Peyer's patch (tissue), 4 donors: ENCODE results near the gene IL1RN. TPM values are rescaled to one million over a fixed set of nuclear protein-coding genes. Genes with fewer than 3 reads are reported as not detected.

Experiments used
- DNase-seq, 3 donors: peaks; one replicate each; pipeline ENCODE4 v3.0.0-alpha.2; 2017 to 2019
- H3K27ac ChIP-seq, 4 donors: fragments of 200-600 bp; sonication (generic); one replicate each; pipeline ENCODE4 v1.5.1; 2016 to 2019
- H3K27me3 ChIP-seq, 2 donors: fragments of 200-600 bp; sonication (generic); one replicate each; pipeline ENCODE4 v1.5.1; 2019
- H3K36me3 ChIP-seq, 3 donors: fragments of 200-600 bp; sonication (generic); one replicate each; pipeline ENCODE4 v1.5.1; 2016 to 2019
- H3K4me1 ChIP-seq, 4 donors: fragments of 200-600 bp; sonication (generic); one replicate each; pipeline ENCODE4 v1.5.1; 2016 to 2019
- H3K4me3 ChIP-seq, 4 donors: fragments of 200-600 bp; sonication (generic); 1 replicate in 3 of 4; 2 replicates in 1 of 4; pipeline ENCODE4 v1.5.1; 2016 to 2019; ENCODE audit warnings: mild to moderate bottlenecking in 1 of 4
- H3K9me3 ChIP-seq, 4 donors: fragments of 200-600 bp; sonication (generic); one replicate each; pipeline ENCODE4 v1.5.1; 2016 to 2019; ENCODE audit warnings: mild to moderate bottlenecking in 1 of 4
- CTCF ChIP-seq, 6 experiments: fragments of 450-650 bp in 4 of 6; fragments of 200-600 bp in 2 of 6; sonication (generic) in 1 of 6; IDR thresholded peaks; one replicate each; pipeline ENCODE4 v1.5.1; 2017 to 2019; ENCODE audit warnings: antibody characterized with exemption in 6 of 6, mild to moderate bottlenecking in 3 of 6, moderate library complexity in 1 of 6
- POLR2A ChIP-seq, 2 donors: fragments of 450-650 bp; IDR thresholded peaks; one replicate each; pipeline ENCODE4 v1.5.1; 2017; ENCODE audit warnings: antibody characterized with exemption in 2 of 2, mild to moderate bottlenecking in 2 of 2, moderate library complexity in 2 of 2
- small RNA-seq, 2 donors: library from RNA; depleted of rRNA; stranded (forward); fragments of <200 nt; gene quantifications; one replicate each; pipeline ENCODE3, GENCODE V24; 2016
- total RNA-seq, 4 donors: library from RNA; depleted of rRNA; stranded (reverse); fragments of >200 nt; gene quantifications; one replicate each; pipeline ENCODE4 v1.1.0, GENCODE V29; 2016

Gene IL1RN
- total RNA-seq, 4 donors from 2014 or later, result 8.0 to 42.7 (median 17.7) TPM; not detected in 1

GRCh38 chr2:113180131-113180946, 52.9 kb downstream of the IL1RN start:
- DNase-seq, result peak in 1 of 3 donors; percentile 63
- Histone ChIP-seq H3K9me3 (no peaks in the 10 kb centered on the region), H3K27ac (peak overlapping the region in 3 of 4 donors; percentile 22 to 70 (median 64)), H3K36me3 (peaks cover 0 to 21% (median 0%) of the 10 kb centered on the region in 3 donors), H3K27me3 (no peaks in the 10 kb centered on the region), H3K4me3 (peak overlapping the region in 2 of 4 donors; percentile 2 to 9), H3K4me1 (peaks cover 0 to 43% (median 22%) of the 10 kb centered on the region in 4 donors)
- TF ChIP-seq CTCF (IDR thresholded peaks at IDR 0.05) (peak in 1 of 6 experiments; percentile 3), POLR2A (IDR thresholded peaks at IDR 0.05) (peak in 1 of 2 donors; percentile 27)

GRCh38 chr2:113181258-113182051, 54.1 kb downstream of the IL1RN start:
- Histone ChIP-seq H3K9me3 (no peaks in the 10 kb centered on the region), H3K4me3 (no peak overlapping the region), H3K27me3 (no peaks in the 10 kb centered on the region), H3K36me3 (peaks cover 0 to 21% (median 0%) of the 10 kb centered on the region in 3 donors), H3K4me1 (peaks cover 0 to 49% (median 22%) of the 10 kb centered on the region in 4 donors), H3K27ac (peak overlapping the region in 3 of 4 donors; percentile 23 to 64 (median 26))
- DNase-seq, result peak in 1 of 3 donors; percentile 50
- TF ChIP-seq POLR2A (IDR thresholded peaks at IDR 0.05), result no peak
- TF ChIP-seq CTCF (IDR thresholded peaks at IDR 0.05), result no peak

- H3K27ac ChIP-seq, result no peak overlapping the region
Observed at GRCh38 chr2:113182471-113183260, 55.3 kb downstream of the IL1RN start.

GRCh38 chr2:113183264-113183663, 55.9 kb downstream of the IL1RN start:
- Histone ChIP-seq H3K4me3 (no peak overlapping the region), H3K27me3 (no peaks in the 10 kb centered on the region), H3K27ac (peak overlapping the region in 1 of 4 donors; percentile 32), H3K4me1 (peaks cover 0 to 49% (median 19%) of the 10 kb centered on the region in 4 donors), H3K9me3 (no peaks in the 10 kb centered on the region), H3K36me3 (peaks cover 0 to 28% (median 0%) of the 10 kb centered on the region in 3 donors)
- DNase-seq, result peak in 1 of 3 donors; percentile 15
- TF ChIP-seq CTCF (IDR thresholded peaks at IDR 0.05), result no peak

More at GRCh38 chr2:113182471-113183260, 55.3 kb downstream of the IL1RN start:
- TF ChIP-seq POLR2A (IDR thresholded peaks at IDR 0.05) (no peak), CTCF (IDR thresholded peaks at IDR 0.05) (no peak)
- Histone ChIP-seq H3K27me3 (no peaks in the 10 kb centered on the region), H3K4me3 (no peak overlapping the region), H3K36me3 (peaks cover 0 to 26% (median 0%) of the 10 kb centered on the region in 3 donors), H3K4me1 (peaks cover 0 to 49% (median 21%) of the 10 kb centered on the region in 4 donors), H3K9me3 (no peaks in the 10 kb centered on the region)
- DNase-seq, result peak in 1 of 3 donors; percentile 48

Small RNA genes within 50 kb of the gene (small RNA-seq; reads per million reads assigned to genes)
- gene RNU6-1180P, result 0 reads per million in 2 donors

Other genes with a start within 250 kb of the IL1RN start
- not detected for gene IL37, start 216.4 kb upstream of the IL1RN start, total RNA-seq
- not detected for gene IL36G, start 149.6 kb upstream of the IL1RN start, total RNA-seq
- not detected for gene IL36A, start 122.1 kb upstream of the IL1RN start, total RNA-seq
- gene IL36B, start 74.7 kb upstream of the IL1RN start, total RNA-seq, result not detected
- gene IL36RN, start 68.4 kb upstream of the IL1RN start, total RNA-seq, result not detected
- gene IL1F10, start 59.6 kb upstream of the IL1RN start, total RNA-seq, result not detected
- 100 to 1,000 TPM; 125 to 284 (median 212) TPM for gene PSD4, start 46.4 kb downstream of the IL1RN start, total RNA-seq
- gene PAX8, start 151.3 kb downstream of the IL1RN start, total RNA-seq, result 10 to 100 TPM in 3 of 4 donors, 1 to 10 TPM in 1; 3.3 to 22.1 (median 14.2) TPM